DMS79 treated with DMSO at 0.1 percent for 48 hours (cell line): ENCODE measurements around the gene LSS.

Source experiments
- DNase-seq: peaks from one replicate; lab custom pipeline; 2025; lab: John Stamatoyannopoulos, UW

Gene LSS

GRCh38 chr21:46168659-46169386 lies 59.8 kb downstream of the LSS start:
- DNase-seq = no peak

GRCh38 chr21:46168238-46168637 lies 60.3 kb downstream of the LSS start:
- DNase-seq = no peak

- no peak for DNase-seq
Measured at GRCh38 chr21:46165098-46165497, 63.5 kb downstream of the LSS start.

GRCh38 chr21:46163380-46163779 lies 65.2 kb downstream of the LSS start:
- no peak for DNase-seq

- DNase-seq = no peak
Measured at GRCh38 chr21:46161633-46162592, 66.7 kb downstream of the LSS start.

- DNase-seq = peak; percentile 10
Measured at GRCh38 chr21:46160907-46161632, 67.5 kb downstream of the LSS start.

- no peak for DNase-seq
Measured at GRCh38 chr21:46160657-46160906, 68.0 kb downstream of the LSS start.

- DNase-seq = no peak
Measured at GRCh38 chr21:46159841-46160656, 68.5 kb downstream of the LSS start.

- DNase-seq = no peak
Measured at GRCh38 chr21:46159390-46159789, 69.2 kb downstream of the LSS start.

- no peak for DNase-seq
Measured at GRCh38 chr21:46158666-46159300, 69.8 kb downstream of the LSS start.

- no peak for DNase-seq
Measured at GRCh38 chr21:46157987-46158451, 70.6 kb downstream of the LSS start.

GRCh38 chr21:46157396-46157986 lies 71.1 kb downstream of the LSS start:
- DNase-seq = no peak

- no peak for DNase-seq
Measured at GRCh38 chr21:46156678-46157077, 71.9 kb downstream of the LSS start.

GRCh38 chr21:46156378-46156645 lies 72.3 kb downstream of the LSS start:
- DNase-seq = no peak

- no peak for DNase-seq
Measured at GRCh38 chr21:46155514-46156377, 72.8 kb downstream of the LSS start, which contains the start of gene FTCD. Gene FTCD (minus strand): TSS chr21:46155579. CDS start chr21:46155523, 56 bp downstream.

GRCh38 chr21:46154955-46155513 lies 73.5 kb downstream of the LSS start:
- no peak for DNase-seq

- no peak for DNase-seq
Measured at GRCh38 chr21:46154155-46154954, 74.2 kb downstream of the LSS start.

GRCh38 chr21:46153247-46154154 lies 75.1 kb downstream of the LSS start:
- no peak for DNase-seq
